ENCODE results near the gene PROB1. TPM values are rescaled to one million over a fixed set of nuclear protein-coding genes. Genes with fewer than 3 reads are reported as not detected.

The PROB1 gene
- total and polyA plus RNA-seq, 2 of the 13 experiments (the other 11 are each of a cell fraction or from before 2014, with no cell fraction given) = 0.69 to 1.1 TPM

- Histone ChIP-seq H3K79me2 (ENCODE audit: insufficient read depth, low read length) (no peaks in the 10 kb centered on the region), H3K4me3 (replicated peaks in 1 of 3; ENCODE audit: insufficient read depth in 1 of 3, low read depth in 2 of 3, low read length in 3 of 3) (no peak overlapping the region), H3K36me3 (replicated peaks in 1 of 2; ENCODE audit: control insufficient read depth in 1 of 2, insufficient read depth in 2 of 2, low read length in 2 of 2) (no peaks in the 10 kb centered on the region), H3K4me2 (ENCODE audit: low read depth, low read length) (no peak overlapping the region), H3K27ac (ENCODE audit: extremely low read length, insufficient read depth, low read length) (no peak overlapping the region), H2AFZ (ENCODE audit: low read length) (no peak overlapping the region), H3K9me3 (ENCODE audit: low read length) (no peaks in the 10 kb centered on the region), H3K27me3 (ENCODE audit: control insufficient read depth in 1 of 2, insufficient read depth in 2 of 2, low read length in 2 of 2) (no peaks in the 10 kb centered on the region), H3K4me1 (ENCODE audit: insufficient read depth, low read length) (peaks cover 36% of the 10 kb centered on the region), H4K20me1 (ENCODE audit: insufficient read depth, low read length) (no peaks in the 10 kb centered on the region), H3K9ac (ENCODE audit: insufficient read depth, low read depth, low read length) (no peak overlapping the region)
- ChIA-PET CTCF (ENCODE audit: low intra/inter-chr PET ratio, low total read pairs) (no interaction called here), POLR2A (no interaction called here)
- FAIRE-seq = no peak
- ATAC-seq = no peak
- TF ChIP-seq, protein P1, sequence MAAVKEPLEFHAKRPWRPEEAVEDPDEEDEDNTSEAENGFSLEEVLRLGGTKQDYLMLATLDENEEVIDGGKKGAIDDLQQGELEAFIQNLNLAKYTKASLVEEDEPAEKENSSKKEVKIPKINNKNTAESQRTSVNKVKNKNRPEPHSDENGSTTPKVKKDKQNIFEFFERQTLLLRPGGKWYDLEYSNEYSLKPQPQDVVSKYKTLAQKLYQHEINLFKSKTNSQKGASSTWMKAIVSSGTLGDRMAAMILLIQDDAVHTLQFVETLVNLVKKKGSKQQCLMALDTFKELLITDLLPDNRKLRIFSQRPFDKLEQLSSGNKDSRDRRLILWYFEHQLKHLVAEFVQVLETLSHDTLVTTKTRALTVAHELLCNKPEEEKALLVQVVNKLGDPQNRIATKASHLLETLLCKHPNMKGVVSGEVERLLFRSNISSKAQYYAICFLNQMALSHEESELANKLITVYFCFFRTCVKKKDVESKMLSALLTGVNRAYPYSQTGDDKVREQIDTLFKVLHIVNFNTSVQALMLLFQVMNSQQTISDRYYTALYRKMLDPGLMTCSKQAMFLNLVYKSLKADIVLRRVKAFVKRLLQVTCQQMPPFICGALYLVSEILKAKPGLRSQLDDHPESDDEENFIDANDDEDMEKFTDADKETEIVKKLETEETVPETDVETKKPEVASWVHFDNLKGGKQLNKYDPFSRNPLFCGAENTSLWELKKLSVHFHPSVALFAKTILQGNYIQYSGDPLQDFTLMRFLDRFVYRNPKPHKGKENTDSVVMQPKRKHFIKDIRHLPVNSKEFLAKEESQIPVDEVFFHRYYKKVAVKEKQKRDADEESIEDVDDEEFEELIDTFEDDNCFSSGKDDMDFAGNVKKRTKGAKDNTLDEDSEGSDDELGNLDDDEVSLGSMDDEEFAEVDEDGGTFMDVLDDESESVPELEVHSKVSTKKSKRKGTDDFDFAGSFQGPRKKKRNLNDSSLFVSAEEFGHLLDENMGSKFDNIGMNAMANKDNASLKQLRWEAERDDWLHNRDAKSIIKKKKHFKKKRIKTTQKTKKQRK (IDR thresholded peaks at IDR 0.05; ENCODE audit: low read length) = no peak
- TF ChIP-seq, protein P2, sequence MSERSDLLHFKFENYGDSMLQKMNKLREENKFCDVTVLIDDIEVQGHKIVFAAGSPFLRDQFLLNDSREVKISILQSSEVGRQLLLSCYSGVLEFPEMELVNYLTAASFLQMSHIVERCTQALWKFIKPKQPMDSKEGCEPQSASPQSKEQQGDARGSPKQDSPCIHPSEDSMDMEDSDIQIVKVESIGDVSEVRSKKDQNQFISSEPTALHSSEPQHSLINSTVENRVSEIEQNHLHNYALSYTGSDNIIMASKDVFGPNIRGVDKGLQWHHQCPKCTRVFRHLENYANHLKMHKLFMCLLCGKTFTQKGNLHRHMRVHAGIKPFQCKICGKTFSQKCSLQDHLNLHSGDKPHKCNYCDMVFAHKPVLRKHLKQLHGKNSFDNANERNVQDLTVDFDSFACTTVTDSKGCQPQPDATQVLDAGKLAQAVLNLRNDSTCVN (CRISPR knock-in tag; IDR thresholded peaks at IDR 0.05; ENCODE audit: borderline replicate concordance) = no peak
- TF ChIP-seq ZNF777 (CRISPR knock-in tag; IDR thresholded peaks at IDR 0.05) (no peak), MATR3 (CRISPR knock-in tag; IDR thresholded peaks at IDR 0.05) (no peak), ISL2 (CRISPR knock-in tag; IDR thresholded peaks at IDR 0.05) (no peak), ZZZ3 (CRISPR knock-in tag; IDR thresholded peaks at IDR 0.05; ENCODE audit: borderline replicate concordance) (no peak), TOPORS (CRISPR knock-in tag; IDR thresholded peaks at IDR 0.05) (no peak), MED1 (CRISPR knock-in tag; IDR thresholded peaks at IDR 0.05) (no peak), NCOR1 (IDR thresholded peaks at IDR 0.05; ENCODE audit: borderline replicate concordance, low read length) (no peak)
- TF ChIP-seq, protein P3, sequence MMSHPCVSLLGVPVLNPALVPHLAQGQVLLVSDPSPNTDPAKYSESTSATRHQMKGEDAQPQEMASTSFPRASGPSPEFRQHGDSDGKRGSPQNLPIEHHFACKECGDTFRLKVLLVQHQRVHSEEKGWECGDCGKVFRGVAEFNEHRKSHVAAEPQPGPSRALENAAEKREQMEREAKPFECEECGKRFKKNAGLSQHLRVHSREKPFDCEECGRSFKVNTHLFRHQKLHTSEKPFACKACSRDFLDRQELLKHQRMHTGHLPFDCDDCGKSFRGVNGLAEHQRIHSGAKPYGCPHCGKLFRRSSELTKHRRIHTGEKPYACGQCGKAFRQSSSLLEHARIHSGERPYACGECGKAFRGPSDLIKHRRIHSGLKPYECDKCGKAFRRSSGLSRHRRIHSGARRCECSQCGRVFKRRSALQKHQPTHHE (CRISPR knock-in tag; IDR thresholded peaks at IDR 0.05; ENCODE audit: borderline replicate concordance) = no peak
- no peak for DNase-seq (ENCODE audit: low spot score)
- intact Hi-C loops (cut with micrococcal nuclease; ENCODE audit: unreplicated experiment) = no loop called here
- in situ Hi-C loops (cut with HindIII; ENCODE audit: extremely low pct_ligation_motif_present, low pct_unique_long_range_greater_than_20kb) = no loop called here
- 97% methylated on average over 41 of the region's 49 CpGs for WGBS (ENCODE audit: low lambda C conversion rate)
- no TSS peak for BruUV-seq (replicated peaks)
Observed at GRCh38 chr5:139393497-139394122, 1.3 kb downstream of the PROB1 start.
